Measurements from ENCODE around the gene LRCH1.

The LRCH1 gene

GRCh38 chr13:46526740-46527139 is 26.2 kb upstream of the LRCH1 start:
- no peaks in the 10 kb centered on the region for H3K9me3 Mint-ChIP-seq
- H3K36me3 Mint-ChIP-seq (ENCODE audit: low read depth): no peaks in the 10 kb centered on the region
- no peak for DNase-seq
- H3K4me1 Mint-ChIP-seq (ENCODE audit: low read depth): peaks cover 29% of the 10 kb centered on the region
- H3K4me3 Mint-ChIP-seq: no peak overlapping the region
- peaks cover 13% of the 10 kb centered on the region for H3K27me3 Mint-ChIP-seq
- H3K27ac Mint-ChIP-seq: no peak overlapping the region

- no peak overlapping the region for H3K4me3 Mint-ChIP-seq
- H3K27me3 Mint-ChIP-seq: peaks cover 13% of the 10 kb centered on the region
- no peaks in the 10 kb centered on the region for H3K9me3 Mint-ChIP-seq
- no peak for DNase-seq
- no peak overlapping the region for H3K27ac Mint-ChIP-seq
- no peaks in the 10 kb centered on the region for H3K36me3 Mint-ChIP-seq (ENCODE audit: low read depth)
- peaks cover 31% of the 10 kb centered on the region for H3K4me1 Mint-ChIP-seq (ENCODE audit: low read depth)
Observed at GRCh38 chr13:46527237-46527636, 25.7 kb upstream of the LRCH1 start.

GRCh38 chr13:46529216-46529919 is 23.6 kb upstream of the LRCH1 start:
- Mint-ChIP-seq H3K4me3 (no peak overlapping the region), H3K27me3 (peaks cover 10% of the 10 kb centered on the region), H3K4me1 (ENCODE audit: low read depth) (peaks cover 31% of the 10 kb centered on the region), H3K9me3 (no peaks in the 10 kb centered on the region), H3K27ac (peak overlapping the region; percentile 75), H3K36me3 (ENCODE audit: low read depth) (no peaks in the 10 kb centered on the region)
- DNase-seq: no peak

- no peak overlapping the region for H3K4me3 Mint-ChIP-seq
- no peaks in the 10 kb centered on the region for H3K36me3 Mint-ChIP-seq (ENCODE audit: low read depth)
- peaks cover 31% of the 10 kb centered on the region for H3K4me1 Mint-ChIP-seq (ENCODE audit: low read depth)
- H3K27me3 Mint-ChIP-seq: peaks cover 10% of the 10 kb centered on the region
- no peak for DNase-seq
- peak overlapping the region; percentile 75 for H3K27ac Mint-ChIP-seq
- H3K9me3 Mint-ChIP-seq: no peaks in the 10 kb centered on the region
Observed at GRCh38 chr13:46530084-46530935, 22.7 kb upstream of the LRCH1 start.

GRCh38 chr13:46531953-46532352 is 21.0 kb upstream of the LRCH1 start:
- H3K4me1 Mint-ChIP-seq (ENCODE audit: low read depth): peaks cover 31% of the 10 kb centered on the region
- no peak overlapping the region for H3K4me3 Mint-ChIP-seq
- no peak for DNase-seq
- H3K27ac Mint-ChIP-seq: peak overlapping the region; percentile 69
- no peaks in the 10 kb centered on the region for H3K9me3 Mint-ChIP-seq
- H3K27me3 Mint-ChIP-seq: peaks cover 3% of the 10 kb centered on the region
- no peaks in the 10 kb centered on the region for H3K36me3 Mint-ChIP-seq (ENCODE audit: low read depth)

GRCh38 chr13:46535002-46535401 is 18.0 kb upstream of the LRCH1 start:
- Mint-ChIP-seq H3K27me3 (peaks cover 3% of the 10 kb centered on the region), H3K4me3 (no peak overlapping the region), H3K27ac (no peak overlapping the region), H3K9me3 (no peaks in the 10 kb centered on the region), H3K4me1 (ENCODE audit: low read depth) (peaks cover 20% of the 10 kb centered on the region), H3K36me3 (ENCODE audit: low read depth) (no peaks in the 10 kb centered on the region)
- no peak for DNase-seq

- Mint-ChIP-seq H3K36me3 (ENCODE audit: low read depth) (no peaks in the 10 kb centered on the region), H3K27ac (no peak overlapping the region), H3K9me3 (no peaks in the 10 kb centered on the region), H3K4me1 (ENCODE audit: low read depth) (peaks cover 12% of the 10 kb centered on the region), H3K4me3 (no peak overlapping the region), H3K27me3 (peaks cover 3% of the 10 kb centered on the region)
- DNase-seq: no peak
Observed at GRCh38 chr13:46535825-46536224, 17.1 kb upstream of the LRCH1 start.

- no peak overlapping the region for H3K4me3 Mint-ChIP-seq
- no peaks in the 10 kb centered on the region for H3K36me3 Mint-ChIP-seq (ENCODE audit: low read depth)
- peaks cover 6% of the 10 kb centered on the region for H3K4me1 Mint-ChIP-seq (ENCODE audit: low read depth)
- no peak overlapping the region for H3K27ac Mint-ChIP-seq
- H3K27me3 Mint-ChIP-seq: peaks cover 3% of the 10 kb centered on the region
- H3K9me3 Mint-ChIP-seq: no peaks in the 10 kb centered on the region
- DNase-seq: no peak
Observed at GRCh38 chr13:46536341-46536740, 16.6 kb upstream of the LRCH1 start.

- Mint-ChIP-seq H3K4me1 (ENCODE audit: low read depth) (peaks cover 4% of the 10 kb centered on the region), H3K9me3 (no peaks in the 10 kb centered on the region), H3K27me3 (peaks cover 3% of the 10 kb centered on the region), H3K27ac (no peak overlapping the region), H3K4me3 (no peak overlapping the region), H3K36me3 (ENCODE audit: low read depth) (no peaks in the 10 kb centered on the region)
- no peak for DNase-seq
Observed at GRCh38 chr13:46539231-46539630, 13.7 kb upstream of the LRCH1 start.

- DNase-seq: no peak
- H3K36me3 Mint-ChIP-seq (ENCODE audit: low read depth): no peaks in the 10 kb centered on the region
- no peaks in the 10 kb centered on the region for H3K9me3 Mint-ChIP-seq
- H3K4me3 Mint-ChIP-seq: no peak overlapping the region
- no peaks in the 10 kb centered on the region for H3K27me3 Mint-ChIP-seq
- H3K4me1 Mint-ChIP-seq (ENCODE audit: low read depth): peaks cover 4% of the 10 kb centered on the region
- no peak overlapping the region for H3K27ac Mint-ChIP-seq
Observed at GRCh38 chr13:46541210-46541609, 11.8 kb upstream of the LRCH1 start.

- H3K27ac Mint-ChIP-seq: no peak overlapping the region
- H3K4me1 Mint-ChIP-seq (ENCODE audit: low read depth): peaks cover 4% of the 10 kb centered on the region
- H3K36me3 Mint-ChIP-seq (ENCODE audit: low read depth): no peaks in the 10 kb centered on the region
Observed at GRCh38 chr13:46542833-46543232, 10.1 kb upstream of the LRCH1 start.

GRCh38 chr13:46543287-46543686 is 9.7 kb upstream of the LRCH1 start:
- Mint-ChIP-seq H3K36me3 (ENCODE audit: low read depth) (no peaks in the 10 kb centered on the region), H3K27ac (no peak overlapping the region), H3K27me3 (no peaks in the 10 kb centered on the region), H3K9me3 (no peaks in the 10 kb centered on the region), H3K4me3 (no peak overlapping the region), H3K4me1 (ENCODE audit: low read depth) (peaks cover 4% of the 10 kb centered on the region)
- DNase-seq: no peak

More at GRCh38 chr13:46542833-46543232, 10.1 kb upstream of the LRCH1 start:
- Mint-ChIP-seq H3K27me3 (no peaks in the 10 kb centered on the region), H3K9me3 (no peaks in the 10 kb centered on the region), H3K4me3 (no peak overlapping the region)
- no peak for DNase-seq

- H3K27me3 Mint-ChIP-seq: no peaks in the 10 kb centered on the region
- no peak overlapping the region for H3K27ac Mint-ChIP-seq
- no peak for DNase-seq
- no peaks in the 10 kb centered on the region for H3K9me3 Mint-ChIP-seq
- no peaks in the 10 kb centered on the region for H3K36me3 Mint-ChIP-seq (ENCODE audit: low read depth)
- peaks cover 4% of the 10 kb centered on the region for H3K4me1 Mint-ChIP-seq (ENCODE audit: low read depth)
- H3K4me3 Mint-ChIP-seq: no peak overlapping the region
Observed at GRCh38 chr13:46544208-46544607, 8.8 kb upstream of the LRCH1 start.

- DNase-seq: no peak
- H3K36me3 Mint-ChIP-seq (ENCODE audit: low read depth): no peaks in the 10 kb centered on the region
- H3K4me3 Mint-ChIP-seq: no peak overlapping the region
- no peaks in the 10 kb centered on the region for H3K27me3 Mint-ChIP-seq
- H3K27ac Mint-ChIP-seq: no peak overlapping the region
- no peaks in the 10 kb centered on the region for H3K9me3 Mint-ChIP-seq
- peaks cover 4% of the 10 kb centered on the region for H3K4me1 Mint-ChIP-seq (ENCODE audit: low read depth)
Observed at GRCh38 chr13:46544811-46545210, 8.2 kb upstream of the LRCH1 start.

GRCh38 chr13:46546084-46546768 is 6.7 kb upstream of the LRCH1 start:
- H3K27ac Mint-ChIP-seq: no peak overlapping the region
- no peak overlapping the region for H3K4me3 Mint-ChIP-seq
- peaks cover 5% of the 10 kb centered on the region for H3K4me1 Mint-ChIP-seq (ENCODE audit: low read depth)
- H3K36me3 Mint-ChIP-seq (ENCODE audit: low read depth): no peaks in the 10 kb centered on the region
- no peak for DNase-seq
- no peaks in the 10 kb centered on the region for H3K9me3 Mint-ChIP-seq
- H3K27me3 Mint-ChIP-seq: no peaks in the 10 kb centered on the region

All from activated T-cell treated with anti-CD3 and anti-CD28 coated beads, Interleukin-2, amount 50 U/mL, for 24 hours (primary cell).